Tibial nerve (tissue), 4 donors: Measurements from ENCODE around the gene KDM4C. TPM values are rescaled to one million over a fixed set of nuclear protein-coding genes. Genes with fewer than 3 reads are reported as not detected.

Experiments
- DNase-seq, 2 donors: peaks; one replicate each; pipeline ENCODE4 v3.0.0-alpha.2; 2019; ENCODE audit warnings: low spot score in 2 of 2
- H3K27ac ChIP-seq, 4 donors: fragments of 200-600 bp; sonication (generic) in 3 of 4; one replicate each; pipeline ENCODE4 v1.5.1; 2017 to 2019; ENCODE audit warnings: mild to moderate bottlenecking in 1 of 4
- H3K27me3 ChIP-seq, 2 donors: fragments of 200-600 bp; sonication (generic) in 1 of 2; one replicate each; pipeline versions ENCODE4 v1.5.1 to v1.6.0; 2017 to 2019
- H3K36me3 ChIP-seq, 3 donors: fragments of 200-600 bp; sonication (generic); one replicate each; pipeline ENCODE4 v1.5.1; 2018 to 2019
- H3K4me1 ChIP-seq, 4 donors: fragments of 200-600 bp; sonication (generic) in 3 of 4; one replicate each; pipeline ENCODE4 v1.5.1; 2017 to 2019
- H3K4me3 ChIP-seq, 4 donors: fragments of 200-600 bp; sonication (generic) in 3 of 4; one replicate each; pipeline ENCODE4 v1.5.1; 2017 to 2019; ENCODE audit warnings: mild to moderate bottlenecking in 1 of 4, moderate library complexity in 1 of 4
- H3K9me3 ChIP-seq, 4 donors: fragments of 200-600 bp; sonication (generic) in 3 of 4; one replicate each; pipeline ENCODE4 v1.5.1; 2017 to 2019
- CTCF ChIP-seq, 5 experiments: fragments of 200-600 bp in 3 of 5; fragments of 450-650 bp in 2 of 5; sonication (generic) in 3 of 5; IDR thresholded peaks; one replicate each; pipeline ENCODE4 v1.5.1; 2016 to 2019; ENCODE audit warnings: antibody characterized with exemption in 5 of 5, mild to moderate bottlenecking in 3 of 5, moderate library complexity in 2 of 5
- EP300 ChIP-seq, 2 donors: sonication (generic); formaldehyde crosslinking; IDR thresholded peaks; one replicate each; pipeline ENCODE4 v1.6.1; 2017; ENCODE audit warnings: antibody characterized with exemption in 2 of 2, mild to moderate bottlenecking in 1 of 2
- POLR2A ChIP-seq, 2 donors: fragments of 450-650 bp; IDR thresholded peaks; one replicate each; pipeline ENCODE4 v1.6.1; 2017; ENCODE audit warnings: antibody characterized with exemption in 2 of 2, mild to moderate bottlenecking in 2 of 2, moderate library complexity in 2 of 2
- WGBS, 2 donors: methylation state at CpG; one replicate each; pipeline ENCODE4 v1.1.5; 2018; 5-methylcytosine and 5-hydroxymethylcytosine counted together
- small RNA-seq: library from RNA; depleted of rRNA; stranded (forward); fragments of <200 nt; gene quantifications from one replicate; pipeline ENCODE3, GENCODE V24; 2016
- total RNA-seq, 4 donors: library from RNA; depleted of rRNA; stranded (reverse); fragments of >200 nt; gene quantifications; one replicate each; pipeline ENCODE4 v1.1.0, GENCODE V29; 2016

KDM4C gene
- total RNA-seq, 4 donors from 2014 or later = 27.8 to 47.7 (median 38.1) TPM

GRCh38 chr9:7212101-7212500, 454.3 kb downstream of the KDM4C start:
- Histone ChIP-seq H3K4me3 (peak overlapping the region in 1 of 4 donors; percentile 26), H3K9me3 (no peaks in the 10 kb centered on the region), H3K27ac (no peak overlapping the region), H3K27me3 (no peaks in the 10 kb centered on the region), H3K4me1 (peaks cover 0 to 8% (median 0%) of the 10 kb centered on the region in 4 donors), H3K36me3 (no peaks in the 10 kb centered on the region)
- TF ChIP-seq EP300 (IDR thresholded peaks at IDR 0.05) (no peak), CTCF (IDR thresholded peaks at IDR 0.05) (no peak), POLR2A (IDR thresholded peaks at IDR 0.05) (no peak)
- DNase-seq = no peak
- 27 to 34% methylated on average over 4 of the region's 4 CpGs for WGBS, 2 donors

GRCh38 chr9:7216004-7216841, 458.4 kb downstream of the KDM4C start:
- no peak for DNase-seq
- 43 to 77% methylated on average over 7 of the region's 7 CpGs for WGBS, 2 donors
- no peak overlapping the region for H3K27ac ChIP-seq
- H3K27me3 ChIP-seq = no peaks in the 10 kb centered on the region
- H3K9me3 ChIP-seq = peaks cover 0 to 4% (median 0%) of the 10 kb centered on the region in 4 donors
- H3K4me1 ChIP-seq = peaks cover 0 to 8% (median 0%) of the 10 kb centered on the region in 4 donors
- no peaks in the 10 kb centered on the region for H3K36me3 ChIP-seq
- H3K4me3 ChIP-seq = no peak overlapping the region
- no peak for TF ChIP-seq EP300 (IDR thresholded peaks at IDR 0.05)
- TF ChIP-seq CTCF (IDR thresholded peaks at IDR 0.05) = no peak
- TF ChIP-seq POLR2A (IDR thresholded peaks at IDR 0.05) = no peak

GRCh38 chr9:7223981-7224380, 466.2 kb downstream of the KDM4C start:
- no peaks in the 10 kb centered on the region for H3K36me3 ChIP-seq
- DNase-seq = no peak
- TF ChIP-seq POLR2A (IDR thresholded peaks at IDR 0.05) (no peak), EP300 (IDR thresholded peaks at IDR 0.05) (no peak), CTCF (IDR thresholded peaks at IDR 0.05) (no peak)
- H3K27me3 ChIP-seq = no peaks in the 10 kb centered on the region
- no peak overlapping the region for H3K27ac ChIP-seq
- H3K9me3 ChIP-seq = peaks cover 0 to 4% (median 0%) of the 10 kb centered on the region in 4 donors
- H3K4me3 ChIP-seq = no peak overlapping the region
- WGBS, 2 donors = 33 to 46% methylated on average over 6 of the region's 6 CpGs
- H3K4me1 ChIP-seq = no peaks in the 10 kb centered on the region

Small RNA genes within 50 kb of the gene (small RNA-seq; reads per million reads assigned to genes)
- not detected for gene SNRPEP2

Other genes with a start within 250 kb of the KDM4C start
- gene GLDC, start 112.2 kb upstream of the KDM4C start, total RNA-seq = 10 to 100 TPM; 14.4 to 54.1 (median 21.8) TPM